PC-9 (cell line): ENCODE results near the gene KCNT2. TPM values are rescaled to one million over a fixed set of nuclear protein-coding genes. Genes with fewer than 3 reads are reported as not detected.
A peak's percentile ranks its signal among the peaks of the same experiment; 100 is the strongest.

Source experiments
- BruUV-seq: library from RNA; stranded (reverse); fragments of 400-500 nt; replicated peaks from 2 replicates; lab custom pipeline; 2021; lab: Mats Ljungman, UMichigan
- CTCF ChIA-PET: fragments of 300-600 bp; sonication (Branson Sonifier 250); formaldehyde crosslinking; loops from one replicate; lab custom pipeline; 2022; ENCODE audit warnings: antibody characterized with exemption; lab: Charles Lee
- POLR2A ChIA-PET: fragments of 300-600 bp; sonication (Branson Sonifier 250); formaldehyde crosslinking; loops from one replicate; lab custom pipeline; 2022; ENCODE audit warnings: antibody characterized with exemption; ENCODE audit not compliant: unreplicated experiment; lab: Charles Lee
- DNase-seq, 2 experiments: peaks; one replicate each; pipeline versions ENCODE4 v3.0.0 to v3.0.0-alpha.2; 2015 to 2022; ENCODE audit warnings: mixed read lengths in 1 of 2
- H2AFZ ChIP-seq: fragments of 200-600 bp; sonication (generic); 2 replicates; pipeline ENCODE4 v1.8.1; 2017; ENCODE audit warnings: antibody characterized with exemption
- H3F3A ChIP-seq: fragments of 200-600 bp; sonication (generic); 2 replicates; pipeline ENCODE4 v1.8.1; 2017; ENCODE audit warnings: antibody characterized with exemption, mild to moderate bottlenecking, low read depth; ENCODE audit not compliant: insufficient read depth
- H3K27ac ChIP-seq: fragments of 200-600 bp; sonication (generic); 2 replicates; pipeline ENCODE4 v1.6.1; 2016; ENCODE audit warnings: mixed run types
- H3K27me3 ChIP-seq: fragments of 200-600 bp; sonication (generic); 2 replicates; pipeline ENCODE4 v1.6.1; 2016; ENCODE audit warnings: low read depth, mixed run types; ENCODE audit not compliant: insufficient read depth
- H3K36me3 ChIP-seq: fragments of 200-600 bp; sonication (generic); 2 replicates; pipeline ENCODE4 v1.6.1; 2016; ENCODE audit warnings: low read depth, mixed run types
- H3K4me1 ChIP-seq: fragments of 200-600 bp; sonication (generic); replicated peaks from 2 replicates; pipeline ENCODE4 v1.6.1; 2016; ENCODE audit warnings: mixed run types; ENCODE audit not compliant: insufficient read depth
- H3K4me2 ChIP-seq: fragments of 200-600 bp; sonication (generic); 2 replicates; pipeline ENCODE4 v1.6.1; 2017; ENCODE audit warnings: mixed run types
- H3K4me3 ChIP-seq: fragments of 200-600 bp; sonication (generic); 2 replicates; pipeline ENCODE4 v1.6.1; 2016; ENCODE audit warnings: mixed run types
- H3K79me2 ChIP-seq: fragments of 200-600 bp; sonication (generic); 2 replicates; pipeline ENCODE4 v1.6.1; 2017; ENCODE audit warnings: low read depth, mixed run types
- H3K9me2 ChIP-seq: fragments of 200-600 bp; sonication (generic); 2 replicates; pipeline ENCODE4 v1.8.1; 2017; ENCODE audit warnings: mild to moderate bottlenecking; ENCODE audit not compliant: insufficient read depth
- H3K9me3 ChIP-seq: fragments of 200-600 bp; sonication (generic); 2 replicates; pipeline ENCODE4 v1.8.1; 2016; ENCODE audit warnings: low read depth; ENCODE audit not compliant: insufficient read depth
- H4K20me1 ChIP-seq: fragments of 200-600 bp; sonication (generic); 2 replicates; pipeline ENCODE4 v1.8.1; 2017; ENCODE audit not compliant: insufficient read depth
- CTCF ChIP-seq: fragments of 200-600 bp; sonication (generic); conservative IDR thresholded peaks from 2 replicates; pipeline ENCODE4 v1.6.1; 2017; ENCODE audit warnings: mixed run types, antibody characterized with exemption, mild to moderate bottlenecking, moderate library complexity
- EZH2 ChIP-seq: fragments of 200-600 bp; sonication (generic); IDR thresholded peaks from 2 replicates; pipeline ENCODE4 v1.8.0; 2017; ENCODE audit warnings: antibody characterized with exemption, low read depth
- intact Hi-C: fragments of 100-400 bp; cut with micrococcal nuclease; formaldehyde crosslinking; loops from one replicate; pipeline ENCODE4 v1.10.0; 2022; ENCODE audit not compliant: unreplicated experiment
- total RNA-seq: library from RNA; stranded (reverse); gene quantifications from 2 replicates; pipeline ENCODE4 v1.2.3, GENCODE V29; 2021

Gene KCNT2
- total RNA-seq, 1 experiment from 2014 or later, result 0.90 TPM

- Histone ChIP-seq H3K9me3 (no peaks in the 10 kb centered on the region), H3K4me2 (no peak overlapping the region), H4K20me1 (no peaks in the 10 kb centered on the region), H3K4me3 (no peak overlapping the region), H3F3A (no peaks in the 10 kb centered on the region), H3K36me3 (no peaks in the 10 kb centered on the region), H2AFZ (no peak overlapping the region), H3K4me1 (0 out of 2 replicates have a peak, but pooled peaks cover 4% of the 10 kb centered on the region), H3K27me3 (no peaks in the 10 kb centered on the region), H3K79me2 (no peaks in the 10 kb centered on the region), H3K9me2 (0 out of 2 replicates have a peak, but pooled peaks cover 6% of the 10 kb centered on the region), H3K27ac (no peak overlapping the region)
- no peak for DNase-seq
- intact Hi-C loops, result no loop called here
- ChIA-PET CTCF (no interaction called here), POLR2A (no interaction called here)
- no TSS peak for BruUV-seq
- TF ChIP-seq CTCF, result no peak
- TF ChIP-seq EZH2, result no peak
Measured at GRCh38 chr1:196357913-196358312, 250.3 kb downstream of the KCNT2 start.

GRCh38 chr1:196355206-196355786 lies 252.9 kb downstream of the KCNT2 start:
- intact Hi-C loops, result no loop called here
- CTCF ChIA-PET, result interaction anchor here (0.7 to 1.5 kb wide), 3 partner anchors 15 to 335 kb away, joined by 3 to 13 read pairs (median 4); no protein-coding TSS in a partner anchor
- H3K9me2 ChIP-seq, result no peaks in the 10 kb centered on the region
- H2AFZ ChIP-seq, result no peak overlapping the region
- no peak overlapping the region for H3K4me3 ChIP-seq
- POLR2A ChIA-PET, result interaction anchor here (0.6 to 0.7 kb wide), 2 partner anchors 19 to 170 kb away, joined by 5 to 6 read pairs; no protein-coding TSS in a partner anchor
- no TSS peak for BruUV-seq
- no peak for TF ChIP-seq EZH2
- peak; percentile 58 for TF ChIP-seq CTCF
- no peaks in the 10 kb centered on the region for H3F3A ChIP-seq
- no peak overlapping the region for H3K4me2 ChIP-seq
- H3K79me2 ChIP-seq, result no peaks in the 10 kb centered on the region
- DNase-seq, result no peak
- H4K20me1 ChIP-seq, result no peaks in the 10 kb centered on the region
- H3K4me1 ChIP-seq, result no peaks in the 10 kb centered on the region
- H3K9me3 ChIP-seq, result no peaks in the 10 kb centered on the region
- H3K36me3 ChIP-seq, result no peaks in the 10 kb centered on the region
- H3K27me3 ChIP-seq, result no peaks in the 10 kb centered on the region
- no peak overlapping the region for H3K27ac ChIP-seq

GRCh38 chr1:196344453-196344852 lies 263.8 kb downstream of the KCNT2 start:
- H2AFZ ChIP-seq, result no peak overlapping the region
- H3K27ac ChIP-seq, result no peak overlapping the region
- no peak overlapping the region for H3K4me3 ChIP-seq
- no peaks in the 10 kb centered on the region for H3K4me1 ChIP-seq
- no peaks in the 10 kb centered on the region for H3K79me2 ChIP-seq
- no peaks in the 10 kb centered on the region for H3K27me3 ChIP-seq
- 0 out of 2 replicates have a peak, but pooled peaks cover 3% of the 10 kb centered on the region for H3K9me2 ChIP-seq
- no peaks in the 10 kb centered on the region for H3F3A ChIP-seq
- intact Hi-C loops, result no loop called here
- POLR2A ChIA-PET, result no interaction called here
- H3K36me3 ChIP-seq, result no peaks in the 10 kb centered on the region
- no peak overlapping the region for H3K4me2 ChIP-seq
- no peaks in the 10 kb centered on the region for H3K9me3 ChIP-seq
- H4K20me1 ChIP-seq, result no peaks in the 10 kb centered on the region
- TF ChIP-seq CTCF, result no peak
- BruUV-seq, result no TSS peak
- no peak for DNase-seq
- CTCF ChIA-PET, result no interaction called here
